GM12872 (cell line): ENCODE data around the gene TMTC2.

Experiments
- CTCF ChIP-seq: IDR thresholded peaks from 3 replicates; pipeline ENCODE4 v1.5.1; 2011; ENCODE audit warnings: low read depth, mild to moderate bottlenecking, low read length, moderate library complexity; ENCODE audit not compliant: insufficient read depth

Gene TMTC2

DNA sequence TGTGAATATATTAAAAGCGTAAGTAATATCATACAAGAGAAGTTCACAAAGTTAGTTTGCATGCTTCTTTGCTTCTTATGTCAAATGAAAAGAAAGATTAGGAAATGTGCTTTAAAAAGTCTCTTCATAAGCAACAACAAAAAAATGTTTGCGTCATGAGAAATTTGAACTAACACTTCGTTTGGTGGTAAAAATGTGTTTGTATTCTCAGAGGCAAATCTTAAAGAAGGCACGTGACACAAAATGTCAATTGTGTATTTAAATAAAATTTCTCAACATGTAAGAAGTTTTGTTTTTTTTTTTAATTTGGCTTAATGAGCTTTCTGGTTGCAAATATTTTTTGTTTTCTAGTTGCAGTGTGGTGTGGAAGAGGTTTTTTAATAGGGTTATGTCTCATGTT, 93.8 kb downstream of the TMTC2 start:
- no peak for TF ChIP-seq CTCF

DNA sequence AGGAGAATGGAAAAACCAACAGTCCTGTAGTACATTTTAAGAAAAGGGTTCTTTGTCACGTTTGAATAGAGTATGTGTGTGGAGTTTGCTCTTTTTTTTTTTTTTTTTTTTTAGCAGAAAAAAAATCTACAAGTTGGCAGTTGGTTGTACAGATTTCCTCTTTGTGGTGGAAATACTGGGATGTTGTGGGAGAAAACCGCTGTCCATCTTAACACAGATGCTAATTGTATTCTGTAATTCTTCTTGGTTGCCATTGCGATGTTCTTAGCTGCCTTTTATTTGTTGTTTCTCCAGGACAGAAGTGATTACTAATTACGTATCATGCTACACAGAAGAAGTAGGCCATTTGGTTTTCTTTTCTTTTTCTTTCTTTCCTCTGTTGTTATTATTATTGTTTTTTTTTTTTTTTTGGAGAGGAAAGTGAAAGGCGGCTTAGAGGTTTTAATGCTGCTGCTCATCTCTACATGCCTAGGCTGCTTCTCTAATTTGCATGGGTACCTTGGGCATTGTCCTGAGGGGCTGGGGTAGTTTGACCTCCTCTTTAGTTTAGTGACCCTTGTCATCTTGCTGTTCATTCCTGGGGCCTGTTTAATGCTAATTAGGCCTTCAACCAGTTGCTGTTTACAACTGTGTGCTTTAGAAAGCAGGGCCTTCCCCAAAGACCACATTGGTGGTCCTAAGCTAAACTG, 94.7 kb downstream of the TMTC2 start:
- no peak for TF ChIP-seq CTCF

DNA sequence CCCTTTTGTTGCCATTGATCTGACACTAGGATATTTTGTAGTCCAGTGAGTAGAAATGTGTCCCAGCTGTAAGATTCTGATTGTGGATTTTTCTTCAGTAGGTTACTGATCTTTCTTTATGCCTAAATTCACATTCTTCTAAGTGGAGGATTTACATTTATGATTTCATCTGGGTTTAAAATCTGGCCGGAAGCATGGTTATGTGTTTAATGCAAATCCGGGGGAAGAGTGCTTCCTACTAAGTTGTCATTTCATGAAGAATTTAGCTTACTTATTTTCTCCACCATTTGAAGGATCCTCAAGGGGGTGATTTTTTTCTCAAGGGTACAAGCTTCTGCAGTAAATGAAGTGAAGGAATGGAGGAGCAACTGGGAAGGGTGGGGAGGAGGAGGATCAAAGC, 96.7 kb downstream of the TMTC2 start:
- TF ChIP-seq CTCF = no peak

DNA sequence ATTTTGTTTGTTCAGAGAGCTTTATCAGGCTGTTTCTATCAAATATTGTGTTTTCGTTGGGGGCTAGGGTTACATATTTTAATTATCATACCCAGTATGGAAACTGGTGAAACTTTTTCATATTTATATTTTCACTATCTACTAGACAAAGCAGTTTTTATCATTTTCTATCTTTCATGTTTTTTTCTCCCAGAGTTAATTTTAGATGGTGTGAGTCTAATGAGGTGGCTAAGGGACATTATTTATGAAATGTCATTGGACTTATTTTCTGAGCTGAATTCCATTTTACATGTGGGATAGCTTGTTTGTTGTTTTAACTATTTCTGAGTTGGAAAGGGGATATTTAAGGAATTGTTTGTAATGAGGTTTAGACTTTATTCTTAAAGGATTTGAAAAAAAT, 100.3 kb downstream of the TMTC2 start:
- TF ChIP-seq CTCF = no peak

- no peak for TF ChIP-seq CTCF
Measured at GRCh38 chr12:82788594-82788993, 101.9 kb downstream of the TMTC2 start.

GRCh38 chr12:82789674-82790073, 103.0 kb downstream of the TMTC2 start:
- no peak for TF ChIP-seq CTCF

- TF ChIP-seq CTCF = no peak
Measured at GRCh38 chr12:82793751-82794281, 107.1 kb downstream of the TMTC2 start.

- TF ChIP-seq CTCF = no peak
Measured at GRCh38 chr12:82797480-82797879, 110.8 kb downstream of the TMTC2 start.
